Head of caudate nucleus (tissue), 42 donors: ENCODE measurements around the gene HERPUD1.
"Not testable (repeated sequence)": the region's sequence is repeated elsewhere in the genome, so short reads cannot be mapped to it uniquely, and the experiment has no call there.

Source experiments
- DNase-seq, 42 donors: peaks; one replicate each; pipeline versions ENCODE4 v3.0.0 to v3.0.0-alpha.2; 2020 to 2021; ENCODE audit warnings: mixed read lengths in 7 of 42
- intact Hi-C: fragments of 100-400 bp; cut with DNase I; formaldehyde crosslinking; loops from one replicate; pipeline ENCODE4 v1.15.0; 2022

Gene HERPUD1

GRCh38 chr16:56988161-56988947, 56.4 kb downstream of the HERPUD1 start:
- intact Hi-C loops: no loop called here
- DNase-seq: no peak

- intact Hi-C loops: no loop called here
These were observed 57.3 kb downstream of the HERPUD1 start, which contains the start of gene NLRC5 for GRCh38 chr16:56988948-56989945. Gene NLRC5, plus strand, starts transcription at chr16:56989557. Its CDS starts 31,156 bp downstream, at chr16:57020713.

GRCh38 chr16:56989988-56990387, 58.0 kb downstream of the HERPUD1 start:
- intact Hi-C loops: no loop called here
- no peak for DNase-seq

More at GRCh38 chr16:56988948-56989945, 57.3 kb downstream of the HERPUD1 start, which contains the start of gene NLRC5:
- DNase-seq: peak; percentile 69 to 96 (median 85)

GRCh38 chr16:56990407-56991286, 58.7 kb downstream of the HERPUD1 start:
- intact Hi-C loops: no loop called here
- DNase-seq: no peak

- DNase-seq, intact Hi-C loops: not testable (repeated sequence)
These were observed 60.5 kb downstream of the HERPUD1 start for GRCh38 chr16:56992431-56992830.

GRCh38 chr16:56993204-56993603, 61.3 kb downstream of the HERPUD1 start:
- intact Hi-C loops: no loop called here
- DNase-seq: no peak

- DNase-seq: no peak
- intact Hi-C loops: no loop called here
These were observed 62.4 kb downstream of the HERPUD1 start for GRCh38 chr16:56994311-56994710.
